ENCODE results near the gene SRF.

SRF gene

DNA sequence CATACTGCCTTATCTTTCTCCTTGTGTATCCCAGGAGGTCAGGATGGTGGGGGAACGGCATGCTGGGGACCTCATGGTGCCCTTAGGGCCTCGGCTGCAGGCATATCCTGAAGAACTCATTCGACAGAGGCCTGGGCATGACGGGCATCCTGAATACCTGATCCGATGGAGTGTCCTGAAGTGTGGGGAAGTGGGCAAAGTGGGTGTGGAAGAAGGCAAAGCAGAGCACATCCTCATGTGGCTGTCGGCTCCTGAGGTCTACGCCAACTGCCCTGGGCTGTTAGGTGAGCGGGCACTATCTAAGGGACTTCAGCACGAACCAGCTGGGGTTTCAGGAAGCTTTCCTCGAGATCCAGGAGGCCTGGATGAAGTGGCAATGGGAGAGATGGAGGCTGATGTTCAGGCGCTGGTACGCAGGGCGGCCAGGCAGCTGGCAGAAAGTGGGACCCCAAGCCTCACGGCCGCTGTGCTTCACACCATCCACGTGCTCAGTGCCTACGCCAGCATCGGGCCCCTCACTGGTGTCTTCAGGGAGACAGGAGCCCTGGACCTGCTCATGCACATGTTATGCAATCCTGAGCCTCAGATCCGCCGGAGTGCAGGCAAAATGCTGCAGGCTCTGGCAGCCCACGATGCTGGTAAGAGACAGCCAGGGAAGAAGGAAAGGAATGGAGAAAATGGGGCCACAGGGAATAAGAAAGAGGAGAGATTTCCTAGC, 13.4 kb downstream of the SRF start:
- H3K36me3 Mint-ChIP-seq (ENCODE audit: low read depth): peaks cover 24% of the 10 kb centered on the region
- no peaks in the 10 kb centered on the region for H3K9me3 Mint-ChIP-seq
- peak overlapping the region; percentile 45 for H3K4me3 Mint-ChIP-seq
- H3K4me1 Mint-ChIP-seq (ENCODE audit: low read depth): peaks cover 38% of the 10 kb centered on the region
- no peaks in the 10 kb centered on the region for H3K27me3 Mint-ChIP-seq (ENCODE audit: low read depth)
- DNase-seq (ENCODE audit: low spot score): no peak
- no peak overlapping the region for H3K27ac Mint-ChIP-seq

DNA sequence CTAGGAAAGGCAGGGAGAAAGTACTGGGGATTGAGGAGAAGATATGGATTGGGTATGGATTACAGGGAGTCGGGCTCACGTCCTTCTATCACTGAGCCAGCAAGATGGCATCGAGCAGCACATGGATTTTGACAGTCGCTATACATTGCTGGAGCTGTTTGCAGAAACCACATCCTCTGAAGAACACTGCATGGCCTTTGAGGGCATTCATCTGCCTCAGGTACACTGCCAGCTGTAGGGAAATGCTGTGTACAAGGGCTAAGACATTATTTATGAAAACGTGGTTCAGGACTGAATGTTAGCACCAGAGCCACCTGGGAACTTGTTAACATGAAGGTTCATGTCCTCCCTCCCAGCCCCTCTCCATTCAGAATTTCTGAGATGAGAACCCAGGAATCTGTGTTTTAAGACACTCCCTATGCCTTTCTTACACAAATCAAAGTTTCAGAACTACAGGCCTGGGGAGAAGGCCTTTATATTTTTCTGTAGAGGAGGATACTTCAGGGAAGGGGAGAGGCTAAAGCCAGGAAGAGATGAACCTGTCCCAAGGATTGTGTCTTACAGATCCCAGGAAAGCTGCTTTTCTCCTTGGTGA, 14.4 kb downstream of the SRF start:
- Mint-ChIP-seq H3K27ac (peak overlapping the region; percentile 72), H3K9me3 (no peaks in the 10 kb centered on the region), H3K36me3 (ENCODE audit: low read depth) (peaks cover 26% of the 10 kb centered on the region), H3K27me3 (ENCODE audit: low read depth) (no peaks in the 10 kb centered on the region), H3K4me1 (ENCODE audit: low read depth) (peaks cover 38% of the 10 kb centered on the region), H3K4me3 (peak overlapping the region; percentile 25)
- DNase-seq (ENCODE audit: low spot score): no peak

DNA sequence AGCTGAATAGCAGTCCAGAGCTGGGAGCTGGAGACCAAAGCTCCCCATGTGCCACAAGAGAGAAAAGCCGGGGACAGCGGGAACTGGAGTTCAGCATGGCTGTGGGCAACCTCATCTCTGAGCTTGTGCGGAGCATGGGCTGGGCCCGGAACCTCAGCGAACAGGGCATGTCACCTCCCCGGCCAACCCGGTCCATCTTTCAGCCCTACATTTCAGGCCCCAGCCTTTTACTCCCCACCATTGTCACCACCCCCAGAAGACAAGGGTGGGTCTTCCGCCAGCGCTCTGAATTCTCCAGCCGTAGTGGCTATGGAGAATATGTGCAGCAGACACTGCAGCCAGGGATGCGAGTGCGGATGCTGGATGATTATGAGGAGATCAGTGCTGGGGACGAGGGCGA, 14.9 kb downstream of the SRF start:
- Mint-ChIP-seq H3K36me3 (ENCODE audit: low read depth) (peaks cover 26% of the 10 kb centered on the region), H3K9me3 (no peaks in the 10 kb centered on the region), H3K4me1 (ENCODE audit: low read depth) (peaks cover 40% of the 10 kb centered on the region), H3K4me3 (no peak overlapping the region), H3K27ac (peak overlapping the region; percentile 19), H3K27me3 (ENCODE audit: low read depth) (no peaks in the 10 kb centered on the region)
- DNase-seq (ENCODE audit: low spot score): no peak

DNA sequence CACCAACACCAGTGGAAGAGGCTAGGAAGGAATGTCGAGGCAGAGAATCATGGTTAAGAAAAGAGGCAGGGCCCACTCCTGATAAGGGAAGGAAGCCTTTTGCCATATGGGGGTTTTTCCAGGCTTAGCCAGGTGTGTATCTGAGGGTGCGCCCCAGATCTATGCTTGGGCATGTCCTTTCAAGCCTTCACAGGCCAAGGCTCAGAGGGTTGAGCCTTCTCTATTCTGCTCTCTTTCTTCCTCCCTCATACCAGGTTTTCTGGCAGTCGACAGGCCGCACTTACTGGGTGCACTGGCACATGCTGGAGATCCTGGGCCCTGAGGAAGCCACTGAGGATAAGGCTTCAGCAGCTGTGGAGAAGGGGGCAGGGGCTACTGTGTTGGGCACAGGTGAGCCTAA, 15.6 kb downstream of the SRF start:
- H3K36me3 Mint-ChIP-seq (ENCODE audit: low read depth): peaks cover 23% of the 10 kb centered on the region
- no peaks in the 10 kb centered on the region for H3K9me3 Mint-ChIP-seq
- no peak for DNase-seq (ENCODE audit: low spot score)
- H3K4me1 Mint-ChIP-seq (ENCODE audit: low read depth): peaks cover 34% of the 10 kb centered on the region
- H3K27me3 Mint-ChIP-seq (ENCODE audit: low read depth): no peaks in the 10 kb centered on the region
- peak overlapping the region; percentile 19 for H3K27ac Mint-ChIP-seq
- no peak overlapping the region for H3K4me3 Mint-ChIP-seq

DNA sequence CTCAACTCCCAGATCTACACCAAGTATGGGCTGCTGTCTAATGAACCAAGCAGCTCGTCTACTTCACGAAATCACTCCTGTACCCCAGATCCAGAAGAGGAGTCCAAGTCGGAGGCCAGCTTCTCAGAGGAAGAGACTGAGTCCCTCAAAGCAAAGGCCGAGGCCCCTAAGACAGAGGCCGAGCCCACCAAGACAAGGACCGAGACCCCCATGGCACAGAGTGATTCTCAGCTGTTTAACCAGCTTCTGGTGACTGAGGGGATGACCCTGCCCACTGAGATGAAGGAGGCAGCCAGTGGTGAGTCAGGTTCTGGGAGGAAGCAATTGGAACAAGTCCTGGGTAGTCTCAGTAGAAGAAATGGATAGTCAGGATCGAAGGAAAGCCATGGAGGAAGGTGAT, 16.8 kb downstream of the SRF start:
- Mint-ChIP-seq H3K27me3 (ENCODE audit: low read depth) (no peaks in the 10 kb centered on the region), H3K4me1 (ENCODE audit: low read depth) (peaks cover 30% of the 10 kb centered on the region), H3K36me3 (ENCODE audit: low read depth) (peaks cover 18% of the 10 kb centered on the region), H3K27ac (no peak overlapping the region), H3K4me3 (no peak overlapping the region), H3K9me3 (no peaks in the 10 kb centered on the region)
- DNase-seq (ENCODE audit: low spot score): no peak

DNA sequence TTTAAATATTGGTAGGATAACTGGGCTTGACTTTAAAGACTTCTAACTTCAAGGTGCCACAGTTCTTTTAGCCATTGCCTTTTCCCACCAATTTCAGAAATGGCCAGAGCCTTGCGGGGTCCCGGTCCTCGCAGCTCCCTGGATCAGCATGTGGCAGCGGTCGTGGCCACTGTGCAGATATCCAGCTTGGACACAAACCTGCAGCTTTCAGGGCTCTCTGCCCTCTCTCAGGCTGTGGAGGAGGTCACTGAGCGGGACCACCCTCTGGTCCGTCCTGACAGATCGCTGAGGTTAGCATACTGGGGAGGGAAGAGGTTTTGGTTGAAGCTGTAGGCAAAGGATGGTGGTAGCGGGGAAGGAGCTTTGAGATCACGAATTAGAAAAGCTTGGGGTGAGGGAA, 17.4 kb downstream of the SRF start:
- Mint-ChIP-seq H3K4me3 (no peak overlapping the region), H3K4me1 (ENCODE audit: low read depth) (peaks cover 24% of the 10 kb centered on the region), H3K36me3 (ENCODE audit: low read depth) (peaks cover 18% of the 10 kb centered on the region), H3K27me3 (ENCODE audit: low read depth) (no peaks in the 10 kb centered on the region), H3K27ac (no peak overlapping the region), H3K9me3 (no peaks in the 10 kb centered on the region)
- DNase-seq (ENCODE audit: low spot score): no peak

DNA sequence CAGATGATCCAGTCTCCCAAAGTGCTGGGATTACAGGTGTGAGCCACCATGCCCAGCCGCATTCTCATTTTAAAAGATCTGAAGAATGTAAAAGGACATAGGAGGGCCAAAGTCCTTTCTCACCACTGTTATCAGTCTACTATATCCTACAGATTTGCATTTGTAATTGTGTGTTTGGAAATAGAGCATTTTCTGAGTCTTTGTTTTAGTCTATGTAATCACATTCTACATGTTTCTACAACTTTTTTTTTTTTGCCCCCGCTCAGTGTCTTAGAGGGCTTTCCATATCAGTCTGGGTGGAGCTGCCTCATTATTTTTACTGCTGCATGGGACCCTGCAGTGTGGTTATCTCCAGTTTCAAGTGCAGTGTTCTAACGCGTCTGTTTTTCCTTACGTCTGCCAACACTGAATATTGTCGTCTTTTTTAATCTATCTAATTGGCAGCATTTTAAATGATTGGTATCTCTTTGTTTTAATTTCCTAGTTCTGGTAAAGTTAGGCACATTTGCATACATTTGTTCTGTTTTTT, 18.8 kb downstream of the SRF start:
- Mint-ChIP-seq H3K4me1 (ENCODE audit: low read depth) (peaks cover 13% of the 10 kb centered on the region), H3K9me3 (no peaks in the 10 kb centered on the region), H3K36me3 (ENCODE audit: low read depth) (peaks cover 13% of the 10 kb centered on the region), H3K27me3 (ENCODE audit: low read depth) (no peaks in the 10 kb centered on the region), H3K4me3 (no peak overlapping the region), H3K27ac (no peak overlapping the region)
- DNase-seq (ENCODE audit: low spot score): no peak

DNA sequence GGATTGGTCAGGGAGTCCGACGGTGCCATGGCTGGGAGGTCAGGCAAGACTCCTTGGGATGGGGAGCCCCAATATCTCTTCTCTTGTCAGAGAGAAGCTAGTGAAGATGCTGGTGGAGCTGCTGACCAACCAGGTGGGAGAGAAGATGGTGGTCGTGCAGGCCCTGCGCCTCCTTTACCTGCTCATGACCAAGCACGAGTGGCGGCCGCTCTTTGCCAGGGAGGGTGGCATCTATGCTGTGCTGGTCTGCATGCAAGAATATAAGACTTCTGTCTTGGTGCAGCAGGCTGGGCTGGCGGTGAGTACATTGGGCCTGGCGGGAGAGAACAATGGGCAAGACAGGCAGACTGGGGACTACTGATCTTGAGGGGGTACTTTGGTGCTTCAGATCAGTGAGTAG, 21.8 kb downstream of the SRF start:
- Mint-ChIP-seq H3K36me3 (ENCODE audit: low read depth) (peaks cover 10% of the 10 kb centered on the region), H3K27me3 (ENCODE audit: low read depth) (no peaks in the 10 kb centered on the region), H3K4me3 (no peak overlapping the region), H3K9me3 (no peaks in the 10 kb centered on the region), H3K27ac (no peak overlapping the region), H3K4me1 (ENCODE audit: low read depth) (peaks cover 2% of the 10 kb centered on the region)
- DNase-seq (ENCODE audit: low spot score): no peak

DNA sequence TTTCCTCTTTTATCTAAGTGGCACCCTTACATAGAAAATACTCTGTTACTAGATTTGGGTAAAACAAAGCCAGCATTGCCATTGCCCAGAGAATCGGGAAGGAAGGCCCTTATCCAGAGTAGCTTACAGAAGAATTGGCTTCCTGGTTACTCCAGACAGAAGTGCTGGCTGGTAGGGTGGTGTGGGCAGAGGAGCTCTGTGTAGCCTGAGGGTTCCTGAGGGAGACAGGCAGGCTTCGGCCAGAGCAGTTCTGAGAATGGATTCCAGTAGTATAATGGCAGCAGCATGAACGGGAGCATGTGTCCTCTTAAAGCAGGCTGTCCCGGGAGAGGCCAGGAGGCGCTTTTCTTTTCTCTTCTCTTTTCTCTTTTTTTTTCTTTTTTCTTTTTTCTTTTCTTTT, 22.9 kb downstream of the SRF start:
- DNase-seq (ENCODE audit: low spot score): no peak
- Mint-ChIP-seq H3K4me1 (ENCODE audit: low read depth) (peaks cover 2% of the 10 kb centered on the region), H3K4me3 (no peak overlapping the region), H3K9me3 (no peaks in the 10 kb centered on the region), H3K27me3 (ENCODE audit: low read depth) (no peaks in the 10 kb centered on the region), H3K27ac (no peak overlapping the region), H3K36me3 (ENCODE audit: low read depth) (peaks cover 10% of the 10 kb centered on the region)

DNA sequence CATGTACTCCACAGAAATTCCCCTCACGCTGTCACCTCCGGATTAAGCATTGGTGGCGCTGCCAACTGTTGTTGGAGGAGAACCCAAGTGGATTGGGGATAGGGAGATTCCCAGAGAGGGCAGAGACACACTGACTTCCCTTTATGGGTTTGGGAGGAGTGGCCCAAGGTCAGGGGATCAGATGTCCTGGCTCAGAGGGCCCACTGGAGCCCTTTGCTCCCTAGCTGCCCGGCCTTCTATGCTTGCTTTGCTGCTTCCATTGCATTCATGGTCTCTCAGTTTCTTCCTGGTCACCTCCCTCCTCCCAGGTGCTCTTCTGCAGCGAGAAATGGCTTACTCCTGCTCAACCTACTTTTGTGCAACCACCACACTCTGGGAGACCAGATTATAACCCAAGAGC, 25.3 kb downstream of the SRF start:
- Mint-ChIP-seq H3K9me3 (no peaks in the 10 kb centered on the region), H3K27ac (no peak overlapping the region), H3K27me3 (ENCODE audit: low read depth) (no peaks in the 10 kb centered on the region), H3K4me1 (ENCODE audit: low read depth) (no peaks in the 10 kb centered on the region), H3K4me3 (no peak overlapping the region), H3K36me3 (ENCODE audit: low read depth) (peaks cover 16% of the 10 kb centered on the region)
- no peak for DNase-seq (ENCODE audit: low spot score)

DNA sequence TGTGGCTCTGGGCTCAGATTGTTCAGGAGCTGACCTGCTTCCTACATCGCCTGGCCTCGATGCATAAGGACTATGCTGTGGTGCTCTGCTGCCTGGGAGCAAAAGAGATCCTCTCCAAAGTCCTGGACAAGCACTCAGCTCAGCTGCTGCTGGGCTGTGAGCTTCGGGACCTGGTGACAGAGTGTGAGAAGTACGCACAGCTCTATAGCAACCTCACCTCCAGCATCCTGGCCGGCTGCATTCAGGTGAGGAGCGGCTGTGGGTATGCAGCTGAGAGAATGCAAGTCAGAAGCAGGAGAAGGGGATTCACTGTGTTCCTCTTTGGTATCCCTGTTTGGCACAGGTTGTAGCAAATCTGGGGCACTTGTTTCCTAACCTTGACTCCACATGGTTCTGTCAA, 28.8 kb downstream of the SRF start:
- Mint-ChIP-seq H3K27ac (no peak overlapping the region), H3K4me3 (no peak overlapping the region), H3K4me1 (ENCODE audit: low read depth) (no peaks in the 10 kb centered on the region), H3K9me3 (no peaks in the 10 kb centered on the region), H3K27me3 (ENCODE audit: low read depth) (no peaks in the 10 kb centered on the region), H3K36me3 (ENCODE audit: low read depth) (peaks cover 20% of the 10 kb centered on the region)
- DNase-seq (ENCODE audit: low spot score): no peak

DNA sequence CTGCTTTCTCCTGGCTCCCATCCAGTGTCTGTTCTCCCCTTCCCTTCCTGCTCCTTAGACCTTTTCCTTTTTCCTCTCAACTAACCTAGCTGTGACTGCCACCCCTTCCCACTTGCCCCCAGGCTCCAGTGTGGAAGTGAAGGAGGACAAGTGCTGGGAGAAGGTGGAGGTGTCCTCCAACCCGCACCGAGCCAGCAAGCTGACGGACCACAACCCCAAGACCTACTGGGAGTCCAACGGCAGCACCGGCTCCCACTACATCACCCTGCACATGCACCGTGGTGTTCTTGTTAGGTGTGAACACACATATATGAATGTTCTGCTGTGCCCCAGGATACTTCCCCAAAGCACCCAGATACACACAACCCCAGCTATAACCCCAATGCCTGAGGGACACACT, 29.5 kb downstream of the SRF start:
- H3K4me3 Mint-ChIP-seq: no peak overlapping the region
- H3K9me3 Mint-ChIP-seq: no peaks in the 10 kb centered on the region
- no peaks in the 10 kb centered on the region for H3K4me1 Mint-ChIP-seq (ENCODE audit: low read depth)
- H3K36me3 Mint-ChIP-seq (ENCODE audit: low read depth): peaks cover 20% of the 10 kb centered on the region
- no peaks in the 10 kb centered on the region for H3K27me3 Mint-ChIP-seq (ENCODE audit: low read depth)
- no peak for DNase-seq (ENCODE audit: low spot score)
- H3K27ac Mint-ChIP-seq: no peak overlapping the region

DNA sequence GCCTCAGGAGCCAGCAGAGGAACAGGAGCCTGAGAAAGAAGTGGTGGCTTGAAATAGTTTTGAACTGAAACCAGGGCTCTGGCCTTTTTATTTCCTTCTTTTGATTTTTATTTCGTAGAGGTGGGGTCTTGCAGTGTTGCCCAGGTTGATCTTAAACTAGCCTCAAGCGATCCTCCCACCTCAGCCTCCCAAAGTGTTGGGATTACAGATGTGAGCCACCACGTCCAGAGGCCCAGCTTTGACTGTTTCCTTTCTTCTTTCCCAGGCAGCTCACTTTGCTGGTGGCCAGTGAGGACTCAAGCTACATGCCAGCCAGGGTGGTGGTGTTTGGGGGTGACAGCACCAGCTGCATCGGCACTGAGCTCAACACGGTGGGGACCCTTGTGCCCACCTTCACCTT, 31.4 kb downstream of the SRF start:
- no peaks in the 10 kb centered on the region for H3K9me3 Mint-ChIP-seq
- no peak for DNase-seq (ENCODE audit: low spot score)
- H3K36me3 Mint-ChIP-seq (ENCODE audit: low read depth): peaks cover 22% of the 10 kb centered on the region
- H3K27ac Mint-ChIP-seq: no peak overlapping the region
- no peak overlapping the region for H3K4me3 Mint-ChIP-seq
- no peaks in the 10 kb centered on the region for H3K27me3 Mint-ChIP-seq (ENCODE audit: low read depth)
- no peaks in the 10 kb centered on the region for H3K4me1 Mint-ChIP-seq (ENCODE audit: low read depth)

DNA sequence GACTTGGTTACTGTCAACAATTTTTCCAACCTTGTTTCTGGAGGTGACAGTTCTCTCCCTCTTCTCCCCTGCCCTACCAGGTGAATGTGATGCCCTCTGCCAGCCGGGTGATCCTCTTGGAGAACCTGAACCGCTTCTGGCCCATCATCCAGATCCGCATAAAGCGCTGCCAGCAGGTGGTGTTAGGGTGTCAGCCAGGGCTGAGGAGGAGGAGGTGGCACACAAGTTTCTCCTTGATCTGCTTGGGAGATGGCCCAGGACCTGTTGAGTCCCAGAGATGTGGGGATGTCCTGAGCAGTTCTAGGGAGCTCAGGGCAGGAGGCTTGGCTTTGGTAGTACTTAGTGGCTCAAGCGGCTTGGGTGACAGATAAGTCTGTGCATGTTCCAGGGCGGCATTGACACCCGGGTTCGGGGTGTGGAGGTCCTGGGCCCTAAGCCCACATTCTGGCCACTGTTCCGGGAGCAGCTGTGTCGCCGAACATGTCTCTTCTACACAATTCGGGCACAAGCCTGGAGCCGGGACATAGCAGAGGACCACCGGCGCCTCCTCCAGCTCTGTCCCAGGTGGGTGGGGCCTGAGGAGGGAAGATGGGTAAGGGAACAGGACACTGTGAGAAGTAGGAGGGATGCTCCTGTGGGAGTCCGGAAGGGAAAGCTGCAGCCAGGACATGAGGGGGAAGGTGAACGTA, 32.1 kb downstream of the SRF start:
- H3K27ac Mint-ChIP-seq: peak overlapping the region; percentile 14
- no peak for DNase-seq (ENCODE audit: low spot score)
- no peaks in the 10 kb centered on the region for H3K9me3 Mint-ChIP-seq
- no peaks in the 10 kb centered on the region for H3K4me1 Mint-ChIP-seq (ENCODE audit: low read depth)
- no peaks in the 10 kb centered on the region for H3K27me3 Mint-ChIP-seq (ENCODE audit: low read depth)
- H3K4me3 Mint-ChIP-seq: no peak overlapping the region
- peaks cover 22% of the 10 kb centered on the region for H3K36me3 Mint-ChIP-seq (ENCODE audit: low read depth)
